Testis (tissue), 3 donors: ENCODE results near the gene CNBD2. TPM values are rescaled to one million over a fixed set of nuclear protein-coding genes. Genes with fewer than 3 reads are reported as not detected.
A peak's percentile ranks its signal among the peaks of the same experiment; 100 is the strongest.
"Not testable (repeated sequence)": the region's sequence is repeated elsewhere in the genome, so short reads cannot be mapped to it uniquely, and the experiment has no call there.

Source experiments
- DNase-seq: peaks from one replicate; pipeline ENCODE4 v3.0.0-alpha.2; 2019
- H3K27ac ChIP-seq, 2 donors: fragments of 200-600 bp; sonication (generic); one replicate each; pipeline ENCODE4 v1.5.1; 2019
- H3K27me3 ChIP-seq: fragments of 200-600 bp; sonication (generic); one replicate; pipeline ENCODE4 v1.5.1; 2019
- H3K36me3 ChIP-seq: fragments of 200-600 bp; sonication (generic); one replicate; pipeline ENCODE4 v1.5.1; 2017; ENCODE audit warnings: low read depth; ENCODE audit errors: missing control alignments
- H3K4me1 ChIP-seq: fragments of 200-600 bp; sonication (generic); one replicate; pipeline ENCODE4 v1.5.1; 2019
- H3K4me3 ChIP-seq, 2 donors: fragments of 200-600 bp; sonication (generic); one replicate each; pipeline ENCODE4 v1.5.1; 2017 to 2019
- H3K9me3 ChIP-seq: fragments of 200-600 bp; sonication (generic); one replicate; pipeline ENCODE4 v1.5.1; 2017
- CTCF ChIP-seq, 3 experiments: fragments of 450-650 bp in 2 of 3; fragments of 200-600 bp in 1 of 3; sonication (generic) in 1 of 3; IDR thresholded peaks; one replicate each; pipeline ENCODE4 v1.5.1; 2016 to 2019; ENCODE audit warnings: antibody characterized with exemption in 3 of 3, mild to moderate bottlenecking in 2 of 3, moderate library complexity in 1 of 3
- POLR2A ChIP-seq: fragments of 450-650 bp; IDR thresholded peaks from one replicate; pipeline ENCODE4 v1.6.1; 2017; ENCODE audit warnings: antibody characterized with exemption, mild to moderate bottlenecking, moderate library complexity
- WGBS, 2 donors: methylation state at CpG; one replicate each; pipeline ENCODE4 v1.1.5; 2018; 5-methylcytosine and 5-hydroxymethylcytosine counted together
- intact Hi-C: fragments of 100-400 bp; cut with DNase I; formaldehyde crosslinking; loops from one replicate; pipeline ENCODE4 v1.15.1; 2023; ENCODE audit warnings: low total_unique reads
- polyA plus RNA-seq: library from polyadenylated mRNA; stranded (reverse); fragments of 350-450 nt; fragmentation: Illumina TruSeq; extraction: RNeasy Lipid Tissue Mini Kit (QIAGEN cat#74804); gene quantifications from one replicate; pipeline ENCODE4 v1.2.3, GENCODE V29; 2014; ENCODE audit warnings: low read depth, low replicate concordance; ENCODE audit not compliant: insufficient read depth
- total RNA-seq, 2 donors: library from RNA; depleted of rRNA; stranded (reverse); fragments of >200 nt; gene quantifications; one replicate each; pipeline ENCODE4 v1.2.3, GENCODE V29; 2016

Gene CNBD2
- total and polyA plus RNA-seq, 3 donors from 2014 or later: 19.7 to 46.6 (median 28.3) TPM

GRCh38 chr20:36050436-36051317, 82.3 kb downstream of the CNBD2 start:
- H3K4me3 ChIP-seq: peak overlapping the region; percentile 100
- peak; percentile 93 for DNase-seq
- peak; percentile 69 for TF ChIP-seq POLR2A
- TF ChIP-seq CTCF (IDR thresholded peaks at IDR 0.05): no peak
- H3K36me3 ChIP-seq: no peaks in the 10 kb centered on the region
- no peaks in the 10 kb centered on the region for H3K9me3 ChIP-seq
- intact Hi-C loops: no loop called here
- no peaks in the 10 kb centered on the region for H3K27me3 ChIP-seq
- peak overlapping the region; percentile 98 to 99 for H3K27ac ChIP-seq
- H3K4me1 ChIP-seq: peaks cover 7% of the 10 kb centered on the region
- WGBS, 2 donors: 1% methylated on average over 25 to 74 of the region's 75 CpGs

GRCh38 chr20:36051318-36052116, 83.1 kb downstream of the CNBD2 start:
- TF ChIP-seq CTCF (IDR thresholded peaks at IDR 0.05) (no peak), POLR2A (no peak)
- no peaks in the 10 kb centered on the region for H3K27me3 ChIP-seq
- no peaks in the 10 kb centered on the region for H3K36me3 ChIP-seq
- WGBS, 2 donors: 53 to 58% methylated on average over 13 of the region's 13 CpGs
- peak overlapping the region; percentile 98 to 99 for H3K27ac ChIP-seq
- no peaks in the 10 kb centered on the region for H3K9me3 ChIP-seq
- peak overlapping the region; percentile 100 for H3K4me3 ChIP-seq
- intact Hi-C loops: no loop called here
- no peak for DNase-seq
- peaks cover 7% of the 10 kb centered on the region for H3K4me1 ChIP-seq

GRCh38 chr20:36052117-36052513, 83.7 kb downstream of the CNBD2 start:
- Histone ChIP-seq H3K9me3 (no peaks in the 10 kb centered on the region), H3K4me1 (peaks cover 7% of the 10 kb centered on the region), H3K36me3 (no peaks in the 10 kb centered on the region), H3K27me3 (no peaks in the 10 kb centered on the region), H3K27ac (no peak overlapping the region), H3K4me3 (no peak overlapping the region)
- TF ChIP-seq CTCF (IDR thresholded peaks at IDR 0.05) (no peak), POLR2A (no peak)
- 82 to 84% methylated on average over 6 of the region's 6 CpGs for WGBS, 2 donors
- intact Hi-C loops: no loop called here
- no peak for DNase-seq

GRCh38 chr20:36053863-36054518, 85.6 kb downstream of the CNBD2 start:
- H3K27ac ChIP-seq, DNase-seq, H3K4me1 ChIP-seq, H3K27me3 ChIP-seq, H3K4me3 ChIP-seq, H3K9me3 ChIP-seq, intact Hi-C loops, H3K36me3 ChIP-seq: not testable (repeated sequence)
- WGBS, 2 donors: 89 to 90% methylated on average over 9 of the region's 9 CpGs

GRCh38 chr20:36055145-36055544, 86.8 kb downstream of the CNBD2 start:
- Histone ChIP-seq H3K27me3 (no peaks in the 10 kb centered on the region), H3K9me3 (no peaks in the 10 kb centered on the region), H3K4me3 (no peak overlapping the region), H3K4me1 (peaks cover 7% of the 10 kb centered on the region), H3K27ac (no peak overlapping the region), H3K36me3 (no peaks in the 10 kb centered on the region)
- intact Hi-C loops: no loop called here
- DNase-seq: no peak
- WGBS, 2 donors: 79 to 84% methylated on average over 4 of the region's 4 CpGs
- TF ChIP-seq POLR2A (no peak), CTCF (IDR thresholded peaks at IDR 0.05) (no peak)
